Muscle of leg (tissue), 11 donors: ENCODE measurements around the gene KLHL12. TPM values are rescaled to one million over a fixed set of nuclear protein-coding genes. Genes with fewer than 3 reads are reported as not detected.
A peak's percentile ranks its signal among the peaks of the same experiment; 100 is the strongest.

Experiments
- DNase-seq: peaks from one replicate; pipeline ENCODE4 v3.0.0; 2013
- H3K27ac ChIP-seq: one replicate; pipeline ENCODE4 v1.5.1; 2013; ENCODE audit warnings: mild to moderate bottlenecking, low read length, control low read depth
- H3K27me3 ChIP-seq: one replicate; pipeline ENCODE4 v1.6.1; 2013; ENCODE audit warnings: low read length; ENCODE audit not compliant: control insufficient read depth, insufficient read depth
- H3K36me3 ChIP-seq: one replicate; pipeline ENCODE4 v1.6.1; 2013; ENCODE audit warnings: low read length; ENCODE audit not compliant: control insufficient read depth, insufficient read depth
- H3K4me1 ChIP-seq: one replicate; pipeline ENCODE4 v1.6.1; 2013; ENCODE audit warnings: low read length; ENCODE audit not compliant: control insufficient read depth, insufficient read depth
- H3K4me3 ChIP-seq: one replicate; pipeline ENCODE4 v1.5.1; 2013; ENCODE audit warnings: low read length, control low read depth
- H3K9me3 ChIP-seq: replicated peaks from 2 replicates; pipeline ENCODE4 v1.6.1; 2013; ENCODE audit warnings: low read depth, low read length; ENCODE audit not compliant: control insufficient read depth
- WGBS: methylation state at CpG from one replicate; pipeline ENCODE4 v1.1.5; 2013; ENCODE audit warnings: missing lambda C conversion rate; ENCODE audit not compliant: insufficient coverage; 5-methylcytosine and 5-hydroxymethylcytosine counted together
- polyA plus RNA-seq, 8 donors: library from polyadenylated mRNA; unstranded; fragments of 120-200 nt; gene quantifications; one replicate each; pipeline versions ENCODE4 v1.2.1 to v1.2.3, GENCODE V29; 2013; ENCODE audit warnings: inconsistent platforms in 1 of 8, low replicate concordance in 1 of 8; ENCODE audit not compliant: insufficient read length in 8 of 8, insufficient read depth in 1 of 8
- total RNA-seq: library from RNA; stranded (reverse); fragments of 120-200 nt; gene quantifications from one replicate; pipeline ENCODE4 v1.2.4, GENCODE V29; 2013

KLHL12 gene
- total and polyA plus RNA-seq, 9 donors = 17.0 to 20.5 (median 19.6) TPM

DNA sequence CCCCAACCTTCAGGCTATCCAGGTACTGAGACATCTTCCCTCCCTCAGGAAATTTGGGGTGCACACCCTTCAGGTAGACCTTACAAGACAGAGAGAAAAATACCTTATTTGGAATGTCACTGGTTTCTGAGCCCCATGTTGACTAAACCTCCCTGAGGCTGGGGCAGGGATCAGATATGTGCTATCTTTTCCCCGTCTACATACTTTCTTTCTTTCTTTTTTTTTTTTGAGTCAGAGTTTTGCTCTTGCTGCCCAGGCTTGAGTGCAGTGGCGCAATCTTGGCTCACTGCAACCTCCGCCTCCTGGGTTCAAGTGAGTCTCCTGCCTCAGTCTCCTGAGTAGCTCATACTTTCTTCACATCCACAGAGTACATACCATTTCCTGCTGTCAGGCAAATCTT lies 38.4 kb upstream of the KLHL12 start:
- no peaks in the 10 kb centered on the region for H3K27me3 ChIP-seq
- H3K36me3 ChIP-seq = peaks cover 34% of the 10 kb centered on the region
- 100% methylated on average over 2 of the region's 3 CpGs for WGBS
- no peaks in the 10 kb centered on the region for H3K9me3 ChIP-seq
- DNase-seq = no peak
- H3K27ac ChIP-seq = peak overlapping the region; percentile 96
- peaks cover 64% of the 10 kb centered on the region for H3K4me1 ChIP-seq
- no peak overlapping the region for H3K4me3 ChIP-seq

DNA sequence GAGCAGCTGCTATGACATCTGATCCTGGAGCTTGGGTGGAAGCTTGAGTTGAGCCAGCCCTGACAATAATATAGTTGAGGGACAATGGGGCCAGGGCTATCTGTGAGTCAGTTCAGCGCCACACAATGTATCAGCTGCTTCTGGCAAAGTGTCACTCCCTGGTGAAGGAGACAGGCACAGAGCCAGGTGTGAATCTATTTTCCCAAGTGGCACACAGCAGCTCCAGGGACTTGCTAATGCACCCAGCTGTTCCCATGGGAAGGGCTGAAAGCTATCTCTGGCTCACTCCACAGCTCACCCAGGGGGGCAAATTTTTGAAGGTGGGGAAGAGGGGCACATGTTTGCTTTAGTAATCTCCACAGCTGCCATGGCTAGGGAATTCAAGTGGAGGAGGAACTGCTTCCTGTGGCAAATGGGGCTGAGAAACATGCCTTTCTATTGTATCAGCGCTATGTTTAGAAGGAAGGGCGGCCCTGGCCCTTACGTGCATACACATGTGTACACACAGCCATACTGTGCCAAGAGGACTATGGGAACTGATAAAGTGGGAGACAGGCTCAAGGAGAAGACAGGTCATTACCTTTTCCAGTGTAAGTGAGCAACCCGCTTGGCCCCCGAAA lies 37.9 kb upstream of the KLHL12 start:
- H3K4me3 ChIP-seq = no peak overlapping the region
- 77% methylated on average over 4 of the region's 6 CpGs for WGBS
- peak overlapping the region; percentile 96 for H3K27ac ChIP-seq
- peaks cover 69% of the 10 kb centered on the region for H3K4me1 ChIP-seq
- peaks cover 34% of the 10 kb centered on the region for H3K36me3 ChIP-seq
- H3K9me3 ChIP-seq = no peaks in the 10 kb centered on the region
- peak; percentile 80 for DNase-seq
- no peaks in the 10 kb centered on the region for H3K27me3 ChIP-seq

GRCh38 chr1:202961220-202961880 lies 34.3 kb upstream of the KLHL12 start:
- H3K27me3 ChIP-seq = no peaks in the 10 kb centered on the region
- peaks cover 36% of the 10 kb centered on the region for H3K36me3 ChIP-seq
- 68% methylated on average over 3 of the region's 5 CpGs for WGBS
- no peak overlapping the region for H3K4me3 ChIP-seq
- H3K9me3 ChIP-seq = no peaks in the 10 kb centered on the region
- peak overlapping the region; percentile 89 for H3K27ac ChIP-seq
- peak; percentile 64 for DNase-seq
- H3K4me1 ChIP-seq = peaks cover 76% of the 10 kb centered on the region

GRCh38 chr1:202959276-202959620 lies 32.2 kb upstream of the KLHL12 start:
- Histone ChIP-seq H3K4me3 (no peak overlapping the region), H3K9me3 (no peaks in the 10 kb centered on the region), H3K36me3 (peaks cover 33% of the 10 kb centered on the region), H3K4me1 (peaks cover 55% of the 10 kb centered on the region), H3K27ac (peak overlapping the region; percentile 76), H3K27me3 (no peaks in the 10 kb centered on the region)
- no CpG with 5 or more reads among the region's 1 CpG for WGBS
- no peak for DNase-seq

DNA sequence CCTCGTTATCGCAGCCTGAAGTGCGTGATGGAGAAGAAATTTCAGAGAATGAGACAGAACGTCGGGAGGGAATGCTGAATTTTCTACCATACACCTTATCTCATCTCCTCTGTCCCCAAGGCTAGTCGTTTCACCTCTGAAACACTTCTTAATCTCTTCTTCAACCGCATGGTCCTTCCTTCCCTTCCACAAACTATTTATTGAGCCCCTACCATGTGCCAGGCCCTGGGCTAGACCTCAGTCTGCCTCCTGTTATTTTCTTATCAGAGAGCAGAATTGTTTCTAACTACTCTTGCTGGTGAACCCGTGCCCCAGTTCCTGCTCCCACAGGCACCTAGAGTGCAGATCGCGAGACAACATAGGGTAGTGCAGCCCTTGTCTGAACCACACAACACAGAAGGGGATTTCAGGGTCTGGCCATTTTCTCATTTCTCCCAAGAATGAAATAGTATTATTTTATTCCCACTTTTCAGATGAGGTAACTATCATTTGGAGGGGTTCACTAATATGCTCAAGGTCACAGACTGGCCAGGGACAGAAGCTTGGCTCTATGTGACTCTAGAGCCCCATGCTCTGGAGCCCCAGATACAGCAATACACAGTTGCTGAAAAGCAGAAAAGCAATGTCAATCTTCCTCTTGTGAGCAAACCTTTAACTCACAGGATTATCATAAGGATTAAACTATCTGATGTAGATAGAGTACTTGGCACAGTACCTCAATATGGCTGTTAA lies 31.7 kb upstream of the KLHL12 start:
- no peak for DNase-seq
- no peaks in the 10 kb centered on the region for H3K27me3 ChIP-seq
- no peaks in the 10 kb centered on the region for H3K9me3 ChIP-seq
- H3K4me3 ChIP-seq = peak overlapping the region; percentile 70
- peak overlapping the region; percentile 76 for H3K27ac ChIP-seq
- peaks cover 33% of the 10 kb centered on the region for H3K36me3 ChIP-seq
- 0% methylated on average over 5 of the region's 10 CpGs for WGBS
- H3K4me1 ChIP-seq = peaks cover 55% of the 10 kb centered on the region

DNA sequence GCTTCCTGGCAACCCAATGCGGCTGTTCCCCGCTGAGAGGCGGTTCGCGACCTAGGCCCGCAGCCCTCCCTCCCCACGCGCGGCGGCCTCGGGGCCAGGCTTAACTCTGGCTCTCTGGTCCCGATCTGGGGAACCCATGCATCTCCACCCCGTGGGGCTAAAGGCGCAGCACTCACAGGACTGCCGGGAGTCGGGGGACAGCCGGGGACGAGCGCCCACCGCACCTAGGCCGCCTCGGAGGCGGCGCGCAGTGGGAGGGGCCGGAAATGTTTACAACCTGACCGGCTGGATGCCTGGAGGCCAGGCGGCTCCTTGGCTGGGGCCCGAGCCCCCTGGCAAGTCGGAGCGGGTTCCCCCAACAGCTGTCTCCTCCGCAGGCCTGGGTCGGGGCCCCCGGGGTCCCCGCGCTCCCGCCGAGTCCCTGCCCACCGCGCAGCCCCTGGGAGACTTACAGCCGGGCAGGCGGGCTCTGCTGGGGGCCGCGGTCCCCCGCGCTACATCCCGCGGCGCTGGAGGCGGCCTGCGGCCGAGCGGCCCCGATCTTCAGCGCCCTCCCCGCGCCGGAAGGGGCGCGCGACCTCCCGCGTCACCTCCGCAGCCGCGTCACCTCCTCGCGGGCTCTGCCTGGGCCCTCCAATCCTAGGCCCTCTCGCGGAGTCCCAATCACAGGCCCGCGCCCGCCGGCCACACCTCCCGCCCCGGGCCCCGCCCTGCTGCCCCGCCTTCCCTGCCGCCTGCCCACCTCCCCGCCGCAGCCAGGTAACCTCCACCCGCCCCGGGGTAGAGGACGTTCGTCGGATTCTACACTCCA lies 30.9 kb upstream of the KLHL12 start, which contains the start of gene ADIPOR1:
TSS of gene ADIPOR1 (minus strand) at position 580 of the 811 bp plus-strand sequence. CDS start 7,242 bp downstream, outside the sequence.
- peak within 1 kb of the TSS; percentile 87 for H3K27ac ChIP-seq
- H3K9me3 ChIP-seq = no peaks in the 10 kb centered on the region
- H3K4me1 ChIP-seq = peaks cover 51% of the 10 kb centered on the region
- DNase-seq = peak; percentile 95
- H3K27me3 ChIP-seq = no peaks in the 10 kb centered on the region
- peaks cover 26% of the 10 kb centered on the region for H3K36me3 ChIP-seq
- WGBS = under 1% methylated on average over 80 of the region's 86 CpGs
- peak within 1 kb of the TSS; percentile 94 for H3K4me3 ChIP-seq

DNA sequence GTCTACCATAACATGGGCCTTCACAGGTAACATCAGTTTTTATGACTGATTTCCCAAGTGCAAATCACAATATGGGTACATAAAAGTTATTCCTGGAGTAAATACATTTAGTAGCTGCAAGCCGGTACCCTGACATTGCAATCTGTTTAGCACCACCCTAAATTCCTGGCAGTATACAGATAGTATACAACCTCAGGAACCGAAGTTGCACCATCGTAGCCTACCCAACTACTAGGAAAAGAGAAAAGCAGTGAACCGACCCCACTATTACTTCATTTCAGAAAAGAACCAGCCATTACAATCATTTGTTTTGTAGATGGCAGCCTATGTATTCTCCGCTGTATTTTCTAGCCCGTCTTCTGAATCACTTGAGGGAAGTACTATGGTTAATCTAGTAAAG lies 29.9 kb upstream of the KLHL12 start:
- no peaks in the 10 kb centered on the region for H3K9me3 ChIP-seq
- H3K27ac ChIP-seq = no peak overlapping the region
- no CpG with 5 or more reads among the region's 6 CpGs for WGBS
- peaks cover 21% of the 10 kb centered on the region for H3K36me3 ChIP-seq
- H3K4me3 ChIP-seq = peak overlapping the region; percentile 94
- DNase-seq = no peak
- no peaks in the 10 kb centered on the region for H3K27me3 ChIP-seq
- peaks cover 44% of the 10 kb centered on the region for H3K4me1 ChIP-seq

DNA sequence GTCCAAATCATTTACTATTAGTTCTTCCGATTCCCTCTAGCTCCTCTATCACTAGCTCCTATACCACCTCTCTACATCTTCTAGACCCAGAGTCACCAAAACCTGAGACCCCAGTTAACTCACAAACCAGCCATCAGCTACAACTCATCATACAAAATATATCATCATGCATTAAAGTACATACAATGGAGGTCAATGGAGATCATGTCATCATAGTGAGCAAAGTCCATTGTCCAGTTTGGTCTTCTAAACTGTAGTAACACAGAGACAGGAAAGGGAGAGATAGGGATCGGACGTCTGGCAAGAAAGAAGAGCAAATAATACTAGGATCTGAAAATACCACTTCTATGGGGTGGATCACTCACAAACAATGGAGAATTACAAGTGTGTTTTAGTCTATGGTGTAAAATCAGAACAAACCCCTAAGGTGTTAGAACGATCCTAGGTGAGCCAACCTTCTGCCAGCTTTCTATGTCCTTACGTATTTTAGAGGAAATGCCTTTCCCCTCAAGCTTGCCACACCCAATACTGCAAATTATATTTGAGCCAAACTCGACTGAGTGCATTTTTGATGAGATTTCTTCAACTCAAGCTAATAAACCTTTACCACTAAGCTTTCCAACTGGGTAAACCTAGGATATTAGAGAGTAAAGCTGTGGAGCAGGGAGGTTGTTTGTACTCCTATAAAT lies 27.2 kb upstream of the KLHL12 start:
- peaks cover 25% of the 10 kb centered on the region for H3K36me3 ChIP-seq

DNA sequence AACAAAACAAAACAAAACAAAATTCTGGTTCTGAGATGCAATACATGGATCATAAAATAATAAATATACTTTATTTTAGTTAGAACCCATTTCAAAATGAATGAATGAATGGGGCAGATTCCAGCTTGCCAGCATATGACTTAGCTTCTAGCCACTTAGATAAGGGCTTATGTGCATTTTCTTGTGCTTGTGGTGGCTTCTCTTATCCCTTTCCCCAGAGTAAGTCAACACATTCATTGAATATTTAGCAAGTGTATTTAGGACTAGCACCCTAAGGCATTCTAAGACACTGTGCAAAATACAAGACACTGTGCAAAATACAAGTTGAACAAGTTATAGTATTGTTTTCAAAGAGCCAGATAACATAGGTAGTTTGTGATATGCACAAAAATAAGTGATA lies 26.4 kb upstream of the KLHL12 start:
- H3K4me1 ChIP-seq = peaks cover 10% of the 10 kb centered on the region
- no peaks in the 10 kb centered on the region for H3K27me3 ChIP-seq
- H3K9me3 ChIP-seq = no peaks in the 10 kb centered on the region
- H3K36me3 ChIP-seq = peaks cover 29% of the 10 kb centered on the region
- H3K4me3 ChIP-seq = no peak overlapping the region
- H3K27ac ChIP-seq = no peak overlapping the region
- DNase-seq = no peak

More for the DNA sequence above, 27.2 kb upstream of the KLHL12 start:
- H3K27me3 ChIP-seq = no peaks in the 10 kb centered on the region
- WGBS = 72% methylated on average over 2 of the region's 6 CpGs
- no peak overlapping the region for H3K4me3 ChIP-seq
- DNase-seq = no peak
- H3K4me1 ChIP-seq = peaks cover 18% of the 10 kb centered on the region
- no peaks in the 10 kb centered on the region for H3K9me3 ChIP-seq
- H3K27ac ChIP-seq = no peak overlapping the region
